DOHH2 (cell line): ENCODE results near the gene SHISA6.

Source experiments
- H3F3A ChIP-seq: fragments of 200-600 bp; sonication (generic), shearing (Covaris generic); 2 replicates; pipeline ENCODE4 v1.6.0; 2016; ENCODE audit warnings: antibody characterized with exemption, mild to moderate bottlenecking; ENCODE audit not compliant: control insufficient read depth, insufficient read depth
- H3K27ac ChIP-seq: fragments of 200-600 bp; sonication (generic); 2 replicates; pipeline ENCODE4 v1.5.1; 2014; ENCODE audit warnings: low read depth, mild to moderate bottlenecking, low read length, moderate library complexity
- H3K27me3 ChIP-seq: fragments of 200-600 bp; sonication (generic); 2 replicates; pipeline ENCODE4 v1.6.1; 2014; ENCODE audit warnings: mild to moderate bottlenecking, low read length, mixed read lengths; ENCODE audit not compliant: control insufficient read depth
- H3K36me3 ChIP-seq: fragments of 200-600 bp; sonication (generic); 2 replicates; pipeline ENCODE4 v1.6.1; 2014; ENCODE audit warnings: mild to moderate bottlenecking, low read length, moderate library complexity, mixed read lengths; ENCODE audit not compliant: control insufficient read depth
- H3K4me1 ChIP-seq: fragments of 200-600 bp; sonication (generic); 2 replicates; pipeline ENCODE4 v1.6.1; 2014; ENCODE audit warnings: mild to moderate bottlenecking, low read length, mixed read lengths; ENCODE audit not compliant: control insufficient read depth
- H3K4me2 ChIP-seq: fragments of 200-600 bp; sonication (generic); 2 replicates; pipeline ENCODE4 v1.6.0; 2014; ENCODE audit warnings: mild to moderate bottlenecking, low read length, moderate library complexity
- H3K4me3 ChIP-seq: fragments of 200-600 bp; sonication (generic); 2 replicates; pipeline ENCODE4 v1.5.1; 2014; ENCODE audit warnings: mild to moderate bottlenecking, low read length, mixed read lengths
- H3K79me2 ChIP-seq: fragments of 200-600 bp; sonication (generic); 2 replicates; pipeline ENCODE4 v1.6.1; 2014; ENCODE audit warnings: mild to moderate bottlenecking, low read length, mixed read lengths; ENCODE audit not compliant: control insufficient read depth
- H3K9me2 ChIP-seq: fragments of 200-600 bp; sonication (generic); replicated peaks from 2 replicates; pipeline ENCODE4 v1.6.1; 2014; ENCODE audit warnings: mild to moderate bottlenecking, low read length, mixed read lengths; ENCODE audit not compliant: control insufficient read depth
- H3K9me3 ChIP-seq: fragments of 200-600 bp; sonication (generic); 2 replicates; pipeline ENCODE4 v1.6.1; 2014; ENCODE audit warnings: antibody characterized with exemption, low read length, mixed read lengths; ENCODE audit not compliant: control insufficient read depth, insufficient read depth
- H4K20me1 ChIP-seq: fragments of 200-600 bp; sonication (generic); 2 replicates; pipeline ENCODE4 v1.6.0; 2014; ENCODE audit warnings: low read depth, mild to moderate bottlenecking, antibody characterized with exemption, low read length, moderate library complexity; ENCODE audit not compliant: control insufficient read depth, insufficient read depth
- CTCF ChIP-seq: fragments of 200-600 bp; sonication (generic); IDR thresholded peaks from one replicate; pipeline ENCODE4 v1.5.1; 2014; ENCODE audit warnings: antibody characterized with exemption, mild to moderate bottlenecking, low read depth, low read length; ENCODE audit not compliant: poor library complexity, severe bottlenecking
- EZH2phosphoT487 ChIP-seq: fragments of 200-600 bp; sonication (generic); IDR thresholded peaks from 2 replicates; pipeline ENCODE4 v1.6.1; 2017; ENCODE audit warnings: borderline replicate concordance, mild to moderate bottlenecking, antibody characterized with exemption, low read length, moderate library complexity, mixed read lengths

The SHISA6 gene

GRCh38 chr17:11363565-11364117 is 122.6 kb downstream of the SHISA6 start:
- H3K4me3 ChIP-seq = no peak overlapping the region
- TF ChIP-seq CTCF (no peak), EZH2phosphoT487 (no peak)
- H3K9me2 ChIP-seq = no peaks in the 10 kb centered on the region
- no peaks in the 10 kb centered on the region for H3F3A ChIP-seq
- H3K4me2 ChIP-seq = no peak overlapping the region
- H3K79me2 ChIP-seq = no peaks in the 10 kb centered on the region
- H3K4me1 ChIP-seq = no peaks in the 10 kb centered on the region
- H3K27ac ChIP-seq = no peak overlapping the region
- H3K36me3 ChIP-seq = no peaks in the 10 kb centered on the region
- no peaks in the 10 kb centered on the region for H3K27me3 ChIP-seq
- no peaks in the 10 kb centered on the region for H3K9me3 ChIP-seq
- no peaks in the 10 kb centered on the region for H4K20me1 ChIP-seq

GRCh38 chr17:11366272-11366850 is 125.3 kb downstream of the SHISA6 start:
- Histone ChIP-seq H3K9me2 (no peaks in the 10 kb centered on the region), H3K4me2 (no peak overlapping the region), H3K27ac (no peak overlapping the region), H3K9me3 (no peaks in the 10 kb centered on the region; the same call in 1 of the 2 replicates), H3K4me3 (no peak overlapping the region), H3K4me1 (no peaks in the 10 kb centered on the region), H3K27me3 (no peaks in the 10 kb centered on the region), H4K20me1 (no peaks in the 10 kb centered on the region), H3F3A (no peaks in the 10 kb centered on the region), H3K36me3 (no peaks in the 10 kb centered on the region), H3K79me2 (no peaks in the 10 kb centered on the region)
- TF ChIP-seq EZH2phosphoT487 (no peak), CTCF (no peak)

GRCh38 chr17:11369575-11369974 is 128.6 kb downstream of the SHISA6 start:
- Histone ChIP-seq H3K27me3 (no peaks in the 10 kb centered on the region), H3K9me3 (no peaks in the 10 kb centered on the region; the same call in 1 of the 2 replicates), H3K79me2 (no peaks in the 10 kb centered on the region), H3K4me2 (no peak overlapping the region), H3F3A (no peaks in the 10 kb centered on the region), H4K20me1 (no peaks in the 10 kb centered on the region), H3K4me1 (no peaks in the 10 kb centered on the region), H3K36me3 (no peaks in the 10 kb centered on the region), H3K4me3 (no peak overlapping the region), H3K27ac (no peak overlapping the region), H3K9me2 (no peaks in the 10 kb centered on the region)
- TF ChIP-seq CTCF (no peak), EZH2phosphoT487 (no peak)

GRCh38 chr17:11372692-11373091 is 131.7 kb downstream of the SHISA6 start:
- Histone ChIP-seq H3K4me3 (no peak overlapping the region), H3F3A (no peaks in the 10 kb centered on the region), H4K20me1 (no peaks in the 10 kb centered on the region), H3K79me2 (no peaks in the 10 kb centered on the region), H3K27me3 (no peaks in the 10 kb centered on the region), H3K36me3 (no peaks in the 10 kb centered on the region), H3K9me2 (no peaks in the 10 kb centered on the region), H3K4me2 (no peak overlapping the region), H3K9me3 (no peaks in the 10 kb centered on the region; the same call in 1 of the 2 replicates), H3K4me1 (no peaks in the 10 kb centered on the region), H3K27ac (no peak overlapping the region)
- TF ChIP-seq EZH2phosphoT487 (no peak), CTCF (no peak)
